ENCODE data around the gene OR2J3.
"Not testable (repeated sequence)": the region's sequence is repeated elsewhere in the genome, so short reads cannot be mapped to it uniquely, and the experiment has no call there.

The OR2J3 gene

DNA sequence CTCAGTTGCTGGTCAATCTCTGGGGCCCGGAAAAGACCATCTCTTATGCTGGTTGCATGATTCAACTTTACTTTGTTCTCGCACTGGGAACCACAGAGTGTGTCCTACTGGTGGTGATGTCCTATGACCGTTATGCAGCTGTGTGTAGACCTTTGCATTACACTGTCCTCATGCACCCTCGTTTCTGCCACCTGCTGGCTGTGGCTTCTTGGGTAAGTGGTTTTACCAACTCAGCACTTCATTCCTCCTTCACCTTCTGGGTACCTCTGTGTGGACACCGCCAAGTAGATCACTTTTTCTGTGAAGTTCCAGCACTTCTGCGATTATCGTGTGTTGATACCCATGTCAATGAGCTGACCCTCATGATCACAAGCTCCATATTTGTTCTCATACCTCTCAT is 4.3 kb downstream of the OR2J3 start:
- Histone ChIP-seq H3K79me2 (ENCODE audit: control insufficient read depth, low read length) (no peaks in the 10 kb centered on the region), H3K27ac (ENCODE audit: low read depth, low read length) (no peak overlapping the region), H4K20me1 (ENCODE audit: control insufficient read depth, insufficient read depth, low read depth, low read length) (no peaks in the 10 kb centered on the region), H3K4me1 (ENCODE audit: control insufficient read depth, low read length) (no peaks in the 10 kb centered on the region), H3K9me2 (replicated peaks; ENCODE audit: control insufficient read depth, low read length) (no peaks in the 10 kb centered on the region), H3F3A (ENCODE audit: control insufficient read depth, insufficient read depth) (no peaks in the 10 kb centered on the region), H3K4me2 (ENCODE audit: low read length) (no peak overlapping the region), H3K27me3 (ENCODE audit: control insufficient read depth, low read length) (peaks cover 3% of the 10 kb centered on the region; the same call in 1 of the 2 replicates), H3K9me3 (ENCODE audit: control insufficient read depth, insufficient read depth, low read length) (no peaks in the 10 kb centered on the region), H3K4me3 (ENCODE audit: low read length) (no peak overlapping the region), H3K36me3 (ENCODE audit: control insufficient read depth, low read length) (no peaks in the 10 kb centered on the region)
- no peak for TF ChIP-seq EZH2phosphoT487 (IDR thresholded peaks at IDR 0.05; ENCODE audit: borderline replicate concordance, low read length)
- TF ChIP-seq, protein P1, sequence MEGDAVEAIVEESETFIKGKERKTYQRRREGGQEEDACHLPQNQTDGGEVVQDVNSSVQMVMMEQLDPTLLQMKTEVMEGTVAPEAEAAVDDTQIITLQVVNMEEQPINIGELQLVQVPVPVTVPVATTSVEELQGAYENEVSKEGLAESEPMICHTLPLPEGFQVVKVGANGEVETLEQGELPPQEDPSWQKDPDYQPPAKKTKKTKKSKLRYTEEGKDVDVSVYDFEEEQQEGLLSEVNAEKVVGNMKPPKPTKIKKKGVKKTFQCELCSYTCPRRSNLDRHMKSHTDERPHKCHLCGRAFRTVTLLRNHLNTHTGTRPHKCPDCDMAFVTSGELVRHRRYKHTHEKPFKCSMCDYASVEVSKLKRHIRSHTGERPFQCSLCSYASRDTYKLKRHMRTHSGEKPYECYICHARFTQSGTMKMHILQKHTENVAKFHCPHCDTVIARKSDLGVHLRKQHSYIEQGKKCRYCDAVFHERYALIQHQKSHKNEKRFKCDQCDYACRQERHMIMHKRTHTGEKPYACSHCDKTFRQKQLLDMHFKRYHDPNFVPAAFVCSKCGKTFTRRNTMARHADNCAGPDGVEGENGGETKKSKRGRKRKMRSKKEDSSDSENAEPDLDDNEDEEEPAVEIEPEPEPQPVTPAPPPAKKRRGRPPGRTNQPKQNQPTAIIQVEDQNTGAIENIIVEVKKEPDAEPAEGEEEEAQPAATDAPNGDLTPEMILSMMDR (IDR thresholded peaks at IDR 0.05; ENCODE audit: low read depth, low read length, poor library complexity, severe bottlenecking), result no peak

DNA sequence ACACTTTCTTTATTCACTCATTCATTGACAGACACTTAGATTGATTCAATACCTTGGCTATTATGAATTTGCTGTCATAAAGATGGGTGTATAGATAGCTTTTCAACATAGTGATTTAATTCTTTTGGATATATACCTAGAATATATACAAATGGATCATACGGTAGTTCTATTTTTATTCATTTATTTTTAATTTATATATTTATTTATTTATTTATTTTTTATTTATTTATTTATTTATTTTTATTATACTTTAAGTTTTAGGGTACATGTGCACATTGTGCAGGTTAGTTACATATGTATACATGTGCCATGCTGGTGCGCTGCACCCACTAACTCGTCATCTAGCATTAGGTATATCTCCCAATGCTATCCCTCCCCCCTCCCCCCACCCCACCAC is 7.1 kb downstream of the OR2J3 start:
- not testable (repeated sequence) for H3K4me2 ChIP-seq (ENCODE audit: low read length); H3K9me3 ChIP-seq (ENCODE audit: control insufficient read depth, insufficient read depth, low read length); H4K20me1 ChIP-seq (ENCODE audit: control insufficient read depth, insufficient read depth, low read depth, low read length); H3K4me1 ChIP-seq (ENCODE audit: control insufficient read depth, low read length); H3K9me2 ChIP-seq (replicated peaks; ENCODE audit: control insufficient read depth, low read length); H3K27ac ChIP-seq (ENCODE audit: low read depth, low read length); H3K36me3 ChIP-seq (ENCODE audit: control insufficient read depth, low read length); H3K79me2 ChIP-seq (ENCODE audit: control insufficient read depth, low read length); H3K27me3 ChIP-seq (ENCODE audit: control insufficient read depth, low read length); H3K4me3 ChIP-seq (ENCODE audit: low read length); H3F3A ChIP-seq (ENCODE audit: control insufficient read depth, insufficient read depth)

DNA sequence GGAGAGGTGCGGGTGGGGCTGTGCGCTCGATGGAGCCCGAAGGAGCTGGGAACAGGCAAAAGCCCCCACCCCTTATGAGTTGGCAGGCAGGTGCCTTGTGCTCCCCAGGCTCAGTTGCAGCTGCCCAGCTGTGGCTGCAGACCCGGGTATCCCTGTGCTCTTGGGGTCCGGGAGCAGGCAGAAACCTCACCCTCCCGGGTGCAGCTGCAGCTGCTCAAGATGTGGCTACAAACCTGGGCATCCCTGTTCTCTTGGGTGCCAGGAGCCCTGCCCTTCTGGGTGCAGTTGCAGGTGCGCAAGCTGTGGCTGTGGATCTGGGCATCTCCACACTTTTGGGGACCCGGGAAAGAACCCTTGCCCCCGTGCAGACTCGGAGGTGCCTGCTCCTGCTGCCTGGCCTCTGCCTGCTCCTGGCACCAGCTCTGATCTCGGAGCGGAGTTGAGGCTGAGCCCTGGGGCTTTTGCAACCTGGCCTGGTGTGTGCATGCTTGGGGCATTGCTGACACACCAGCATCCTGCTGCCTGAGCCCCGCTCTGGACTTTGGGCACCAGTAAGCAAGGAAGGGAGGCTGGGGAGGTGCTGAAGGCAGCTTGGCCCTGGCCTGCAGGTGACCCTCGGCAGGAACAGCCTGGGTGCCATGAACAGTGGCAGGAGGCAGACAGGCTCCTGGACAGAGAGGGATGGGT is 21.6 kb downstream of the OR2J3 start:
- no peaks in the 10 kb centered on the region for H3K36me3 ChIP-seq (ENCODE audit: control insufficient read depth, low read length)
- H3K4me3 ChIP-seq (ENCODE audit: low read length), result no peak overlapping the region
- H3K79me2 ChIP-seq (ENCODE audit: control insufficient read depth, low read length), result no peaks in the 10 kb centered on the region
- H3F3A ChIP-seq (ENCODE audit: control insufficient read depth, insufficient read depth), result no peaks in the 10 kb centered on the region
- H3K27ac ChIP-seq (ENCODE audit: low read depth, low read length), result no peak overlapping the region
- H3K4me2 ChIP-seq (ENCODE audit: low read length), result no peak overlapping the region
- no peaks in the 10 kb centered on the region for H3K9me3 ChIP-seq (ENCODE audit: control insufficient read depth, insufficient read depth, low read length)
- H4K20me1 ChIP-seq (ENCODE audit: control insufficient read depth, insufficient read depth, low read depth, low read length), result no peaks in the 10 kb centered on the region
- peaks cover 3% of the 10 kb centered on the region; the same call in 1 of the 2 replicates for H3K27me3 ChIP-seq (ENCODE audit: control insufficient read depth, low read length)
- H3K9me2 ChIP-seq (replicated peaks; ENCODE audit: control insufficient read depth, low read length), result no peaks in the 10 kb centered on the region
- no peaks in the 10 kb centered on the region for H3K4me1 ChIP-seq (ENCODE audit: control insufficient read depth, low read length)
- TF ChIP-seq, protein P1 (IDR thresholded peaks at IDR 0.05; ENCODE audit: low read depth, low read length, poor library complexity, severe bottlenecking), result no peak
- TF ChIP-seq EZH2phosphoT487 (IDR thresholded peaks at IDR 0.05; ENCODE audit: borderline replicate concordance, low read length), result no peak

DNA sequence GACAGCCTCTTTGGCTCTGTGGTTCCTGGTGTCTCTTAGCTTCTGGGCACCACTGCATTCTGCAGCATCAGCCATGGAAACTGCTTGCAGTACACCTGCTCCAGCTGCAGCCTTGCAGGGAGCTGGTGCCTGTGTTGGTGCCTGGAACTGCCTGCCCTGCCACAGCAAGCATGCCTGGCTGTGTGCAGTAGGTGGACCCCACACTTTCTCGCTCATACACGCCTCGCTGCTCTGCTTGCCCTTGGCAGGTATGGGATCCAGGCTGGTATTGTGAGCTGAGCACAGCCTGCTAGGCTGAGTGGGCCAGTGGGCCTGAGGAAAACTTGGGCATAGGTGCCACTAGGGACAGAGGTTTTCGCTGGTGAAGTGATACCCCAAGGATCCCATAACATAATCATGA is 22.8 kb downstream of the OR2J3 start:
- TF ChIP-seq, protein P1 (IDR thresholded peaks at IDR 0.05; ENCODE audit: low read depth, low read length, poor library complexity, severe bottlenecking), result no peak
- no peak for TF ChIP-seq EZH2phosphoT487 (IDR thresholded peaks at IDR 0.05; ENCODE audit: borderline replicate concordance, low read length)
- H3K4me1 ChIP-seq (ENCODE audit: control insufficient read depth, low read length), result no peaks in the 10 kb centered on the region

More for the DNA sequence above, 22.8 kb downstream of the OR2J3 start:
- Histone ChIP-seq H4K20me1 (ENCODE audit: control insufficient read depth, insufficient read depth, low read depth, low read length) (no peaks in the 10 kb centered on the region), H3F3A (ENCODE audit: control insufficient read depth, insufficient read depth) (no peaks in the 10 kb centered on the region), H3K27ac (ENCODE audit: low read depth, low read length) (no peak overlapping the region), H3K36me3 (ENCODE audit: control insufficient read depth, low read length) (no peaks in the 10 kb centered on the region), H3K4me2 (ENCODE audit: low read length) (no peak overlapping the region), H3K9me3 (ENCODE audit: control insufficient read depth, insufficient read depth, low read length) (no peaks in the 10 kb centered on the region), H3K4me3 (ENCODE audit: low read length) (no peak overlapping the region), H3K9me2 (replicated peaks; ENCODE audit: control insufficient read depth, low read length) (no peaks in the 10 kb centered on the region), H3K79me2 (ENCODE audit: control insufficient read depth, low read length) (no peaks in the 10 kb centered on the region), H3K27me3 (ENCODE audit: control insufficient read depth, low read length) (peaks cover 3% of the 10 kb centered on the region; the same call in 1 of the 2 replicates)

All from DOHH2 (cell line).